ENCODE measurements around the gene MBOAT2.

The MBOAT2 gene

GRCh38 chr2:8821276-8822217 is 181.9 kb downstream of the MBOAT2 start:
- no peak overlapping the region for H3K4me3 ChIP-seq (ENCODE audit: low read length)
- H3K9me3 ChIP-seq (ENCODE audit: control insufficient read depth, insufficient read depth, low read length) = no peaks in the 10 kb centered on the region
- H3K27me3 ChIP-seq (ENCODE audit: control insufficient read depth, low read length) = no peaks in the 10 kb centered on the region
- no peaks in the 10 kb centered on the region for H3K9me2 ChIP-seq (replicated peaks; ENCODE audit: control insufficient read depth, low read length)
- H3K4me2 ChIP-seq (ENCODE audit: low read length) = no peak overlapping the region
- no peaks in the 10 kb centered on the region for H3K4me1 ChIP-seq (ENCODE audit: control insufficient read depth, low read length)
- TF ChIP-seq, protein P1, sequence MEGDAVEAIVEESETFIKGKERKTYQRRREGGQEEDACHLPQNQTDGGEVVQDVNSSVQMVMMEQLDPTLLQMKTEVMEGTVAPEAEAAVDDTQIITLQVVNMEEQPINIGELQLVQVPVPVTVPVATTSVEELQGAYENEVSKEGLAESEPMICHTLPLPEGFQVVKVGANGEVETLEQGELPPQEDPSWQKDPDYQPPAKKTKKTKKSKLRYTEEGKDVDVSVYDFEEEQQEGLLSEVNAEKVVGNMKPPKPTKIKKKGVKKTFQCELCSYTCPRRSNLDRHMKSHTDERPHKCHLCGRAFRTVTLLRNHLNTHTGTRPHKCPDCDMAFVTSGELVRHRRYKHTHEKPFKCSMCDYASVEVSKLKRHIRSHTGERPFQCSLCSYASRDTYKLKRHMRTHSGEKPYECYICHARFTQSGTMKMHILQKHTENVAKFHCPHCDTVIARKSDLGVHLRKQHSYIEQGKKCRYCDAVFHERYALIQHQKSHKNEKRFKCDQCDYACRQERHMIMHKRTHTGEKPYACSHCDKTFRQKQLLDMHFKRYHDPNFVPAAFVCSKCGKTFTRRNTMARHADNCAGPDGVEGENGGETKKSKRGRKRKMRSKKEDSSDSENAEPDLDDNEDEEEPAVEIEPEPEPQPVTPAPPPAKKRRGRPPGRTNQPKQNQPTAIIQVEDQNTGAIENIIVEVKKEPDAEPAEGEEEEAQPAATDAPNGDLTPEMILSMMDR (IDR thresholded peaks at IDR 0.05; ENCODE audit: low read depth, low read length, poor library complexity, severe bottlenecking) = no peak
- TF ChIP-seq EZH2phosphoT487 (IDR thresholded peaks at IDR 0.05; ENCODE audit: borderline replicate concordance, low read length) = no peak
- no peak overlapping the region for H3K27ac ChIP-seq (ENCODE audit: low read depth, low read length)
- no peaks in the 10 kb centered on the region for H3F3A ChIP-seq (ENCODE audit: control insufficient read depth, insufficient read depth)
- no peaks in the 10 kb centered on the region for H3K79me2 ChIP-seq (ENCODE audit: control insufficient read depth, low read length)
- peaks cover 7% of the 10 kb centered on the region; the same call in 1 of the 2 replicates for H3K36me3 ChIP-seq (ENCODE audit: control insufficient read depth, low read length)
- no peaks in the 10 kb centered on the region for H4K20me1 ChIP-seq (ENCODE audit: control insufficient read depth, insufficient read depth, low read depth, low read length)

- no peaks in the 10 kb centered on the region for H3K9me3 ChIP-seq (ENCODE audit: control insufficient read depth, insufficient read depth, low read length)
- H3K4me3 ChIP-seq (ENCODE audit: low read length) = no peak overlapping the region
- peaks cover 7% of the 10 kb centered on the region; the same call in 1 of the 2 replicates for H3K36me3 ChIP-seq (ENCODE audit: control insufficient read depth, low read length)
- no peaks in the 10 kb centered on the region for H3K4me1 ChIP-seq (ENCODE audit: control insufficient read depth, low read length)
- H3K9me2 ChIP-seq (replicated peaks; ENCODE audit: control insufficient read depth, low read length) = no peaks in the 10 kb centered on the region
- no peak overlapping the region for H3K27ac ChIP-seq (ENCODE audit: low read depth, low read length)
- no peak overlapping the region for H3K4me2 ChIP-seq (ENCODE audit: low read length)
- H3F3A ChIP-seq (ENCODE audit: control insufficient read depth, insufficient read depth) = no peaks in the 10 kb centered on the region
- H4K20me1 ChIP-seq (ENCODE audit: control insufficient read depth, insufficient read depth, low read depth, low read length) = no peaks in the 10 kb centered on the region
- H3K79me2 ChIP-seq (ENCODE audit: control insufficient read depth, low read length) = no peaks in the 10 kb centered on the region
- no peaks in the 10 kb centered on the region for H3K27me3 ChIP-seq (ENCODE audit: control insufficient read depth, low read length)
- no peak for TF ChIP-seq EZH2phosphoT487 (IDR thresholded peaks at IDR 0.05; ENCODE audit: borderline replicate concordance, low read length)
- TF ChIP-seq, protein P1 (IDR thresholded peaks at IDR 0.05; ENCODE audit: low read depth, low read length, poor library complexity, severe bottlenecking) = no peak
Measured at GRCh38 chr2:8819948-8820347, 183.5 kb downstream of the MBOAT2 start.

GRCh38 chr2:8819194-8819593 is 184.3 kb downstream of the MBOAT2 start:
- Histone ChIP-seq H3K9me3 (ENCODE audit: control insufficient read depth, insufficient read depth, low read length) (no peaks in the 10 kb centered on the region), H3F3A (ENCODE audit: control insufficient read depth, insufficient read depth) (no peaks in the 10 kb centered on the region), H3K4me2 (ENCODE audit: low read length) (no peak overlapping the region), H3K4me1 (ENCODE audit: control insufficient read depth, low read length) (no peaks in the 10 kb centered on the region), H3K4me3 (ENCODE audit: low read length) (no peak overlapping the region), H3K79me2 (ENCODE audit: control insufficient read depth, low read length) (no peaks in the 10 kb centered on the region), H3K27ac (ENCODE audit: low read depth, low read length) (no peak overlapping the region), H3K9me2 (replicated peaks; ENCODE audit: control insufficient read depth, low read length) (no peaks in the 10 kb centered on the region), H3K27me3 (ENCODE audit: control insufficient read depth, low read length) (no peaks in the 10 kb centered on the region), H3K36me3 (ENCODE audit: control insufficient read depth, low read length) (peaks cover under 1% of the 10 kb centered on the region; the same call in 1 of the 2 replicates), H4K20me1 (ENCODE audit: control insufficient read depth, insufficient read depth, low read depth, low read length) (no peaks in the 10 kb centered on the region)
- TF ChIP-seq, protein P1 (IDR thresholded peaks at IDR 0.05; ENCODE audit: low read depth, low read length, poor library complexity, severe bottlenecking) = no peak
- no peak for TF ChIP-seq EZH2phosphoT487 (IDR thresholded peaks at IDR 0.05; ENCODE audit: borderline replicate concordance, low read length)
